ENCODE data around the gene PTGES2. TPM values are rescaled to one million over a fixed set of nuclear protein-coding genes. Genes with fewer than 3 reads are reported as not detected.

PTGES2 gene
- total RNA-seq, 1 donor from 2014 or later: 39.8 TPM

GRCh38 chr9:128099932-128100491 is 27.5 kb downstream of the PTGES2 start:
- H3K27ac Mint-ChIP-seq (ENCODE audit: unreplicated experiment): peak overlapping the region; percentile 99
- H3K4me1 Mint-ChIP-seq (ENCODE audit: unreplicated experiment): peaks cover 25% of the 10 kb centered on the region
- H3K4me3 Mint-ChIP-seq (ENCODE audit: unreplicated experiment): no peak overlapping the region
- no peak for TF ChIP-seq CTCF (IDR thresholded peaks at IDR 0.05; ENCODE audit: unreplicated experiment)
- H3K9me3 Mint-ChIP-seq (ENCODE audit: unreplicated experiment): no peaks in the 10 kb centered on the region
- H3K36me3 Mint-ChIP-seq (ENCODE audit: low read depth, unreplicated experiment): peaks cover 11% of the 10 kb centered on the region
- H3K27me3 Mint-ChIP-seq (ENCODE audit: unreplicated experiment): peaks cover 5% of the 10 kb centered on the region
- DNase-seq (ENCODE audit: low spot score): no peak

GRCh38 chr9:128099231-128099931 is 28.1 kb downstream of the PTGES2 start:
- Mint-ChIP-seq H3K36me3 (ENCODE audit: low read depth, unreplicated experiment) (peaks cover 14% of the 10 kb centered on the region), H3K4me3 (ENCODE audit: unreplicated experiment) (peak overlapping the region; percentile 92), H3K9me3 (ENCODE audit: unreplicated experiment) (no peaks in the 10 kb centered on the region), H3K27me3 (ENCODE audit: unreplicated experiment) (peaks cover 5% of the 10 kb centered on the region), H3K27ac (ENCODE audit: unreplicated experiment) (peak overlapping the region; percentile 99), H3K4me1 (ENCODE audit: unreplicated experiment) (peaks cover 26% of the 10 kb centered on the region)
- DNase-seq (ENCODE audit: low spot score): no peak
- TF ChIP-seq CTCF (IDR thresholded peaks at IDR 0.05; ENCODE audit: unreplicated experiment): no peak

DNA sequence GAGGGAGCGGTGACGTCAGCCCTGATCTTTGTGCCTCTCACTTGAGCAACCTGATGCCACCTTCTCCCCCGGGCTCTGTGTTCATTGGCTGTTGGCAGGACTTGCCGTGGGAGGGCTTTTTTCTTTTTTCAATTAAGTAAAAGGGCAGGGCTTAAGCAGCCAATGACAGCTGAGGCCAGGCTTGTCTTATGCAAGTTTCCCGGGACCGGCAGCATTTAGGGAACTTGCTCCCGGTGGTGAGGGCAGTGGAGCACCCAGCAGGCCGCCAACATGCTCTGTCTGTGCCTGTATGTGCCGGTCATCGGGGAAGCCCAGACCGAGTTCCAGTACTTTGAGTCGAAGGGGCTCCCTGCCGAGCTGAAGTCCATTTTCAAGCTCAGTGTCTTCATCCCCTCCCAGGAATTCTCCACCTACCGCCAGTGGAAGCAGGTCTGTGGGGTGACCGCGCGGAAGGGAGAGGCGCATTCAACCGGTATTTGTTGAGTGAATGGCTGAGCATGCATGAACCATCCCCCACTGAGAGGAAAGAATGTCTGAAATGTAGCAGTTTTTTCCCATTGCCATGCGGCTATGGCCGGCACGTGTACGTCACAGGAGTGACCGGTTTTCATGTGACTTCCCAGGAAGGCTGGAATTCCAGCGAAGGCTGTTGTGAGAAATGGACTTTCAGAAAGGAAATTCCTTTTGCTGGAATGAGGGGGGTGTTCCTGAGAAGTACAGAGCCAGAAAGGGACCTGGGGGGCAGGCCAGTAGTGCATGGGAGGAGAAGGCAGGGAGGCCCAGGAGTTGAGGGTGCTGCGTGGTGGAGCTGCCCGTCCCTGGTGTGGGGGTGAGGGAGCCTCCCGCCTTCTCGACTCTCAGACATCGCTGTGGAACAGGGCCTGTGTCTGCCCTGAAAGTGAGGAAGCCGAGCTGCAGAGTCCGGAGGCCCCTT is 29.0 kb downstream of the PTGES2 start:
- Mint-ChIP-seq H3K4me3 (ENCODE audit: unreplicated experiment) (peak overlapping the region; percentile 92), H3K27me3 (ENCODE audit: unreplicated experiment) (peaks cover 5% of the 10 kb centered on the region), H3K9me3 (ENCODE audit: unreplicated experiment) (no peaks in the 10 kb centered on the region), H3K27ac (ENCODE audit: unreplicated experiment) (peak overlapping the region; percentile 99), H3K36me3 (ENCODE audit: low read depth, unreplicated experiment) (peaks cover 15% of the 10 kb centered on the region), H3K4me1 (ENCODE audit: unreplicated experiment) (peaks cover 29% of the 10 kb centered on the region)
- peak; percentile 72 for DNase-seq (ENCODE audit: low spot score)
- TF ChIP-seq CTCF (IDR thresholded peaks at IDR 0.05; ENCODE audit: unreplicated experiment): no peak

DNA sequence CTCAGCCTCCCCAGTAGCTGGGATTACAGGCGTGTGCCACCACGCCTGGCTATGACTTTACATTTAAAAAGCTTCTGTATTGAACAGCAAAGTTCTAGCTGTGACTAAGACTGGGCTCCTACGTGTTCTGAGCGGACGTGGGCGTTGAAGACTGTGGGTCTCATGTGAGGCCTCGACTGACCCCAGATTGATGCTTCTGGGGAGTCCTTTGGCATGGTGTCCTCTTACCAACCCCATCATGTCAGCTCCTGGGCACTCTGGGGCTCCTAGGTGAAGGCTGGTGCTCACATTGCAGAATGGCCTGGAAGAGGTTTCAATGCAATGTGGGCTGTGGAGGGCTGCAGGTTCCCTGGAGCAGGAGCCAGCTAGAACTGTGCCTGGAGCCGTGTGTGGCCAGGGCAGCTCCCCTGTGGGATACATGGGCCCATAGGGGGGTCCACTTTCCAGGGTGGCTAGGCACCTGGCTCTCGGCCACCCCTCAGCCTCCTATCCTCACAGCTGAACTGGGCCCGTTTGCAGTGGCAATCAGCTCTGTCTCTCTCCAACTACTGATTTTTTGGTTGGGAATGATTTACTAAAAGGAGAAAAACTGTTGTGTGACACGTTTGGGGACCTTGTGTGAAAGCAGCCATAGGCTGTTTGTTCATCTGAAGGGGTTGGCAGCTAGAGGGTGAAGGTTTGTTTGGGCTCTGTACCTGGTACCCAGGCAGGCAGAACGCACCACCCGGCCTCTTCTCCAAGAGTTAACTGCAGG is 29.8 kb downstream of the PTGES2 start:
- no peak for DNase-seq (ENCODE audit: low spot score)
- peaks cover 5% of the 10 kb centered on the region for H3K27me3 Mint-ChIP-seq (ENCODE audit: unreplicated experiment)
- H3K4me1 Mint-ChIP-seq (ENCODE audit: unreplicated experiment): peaks cover 29% of the 10 kb centered on the region
- peaks cover 13% of the 10 kb centered on the region for H3K36me3 Mint-ChIP-seq (ENCODE audit: low read depth, unreplicated experiment)
- H3K27ac Mint-ChIP-seq (ENCODE audit: unreplicated experiment): peak overlapping the region; percentile 99
- no peaks in the 10 kb centered on the region for H3K9me3 Mint-ChIP-seq (ENCODE audit: unreplicated experiment)
- no peak for TF ChIP-seq CTCF (IDR thresholded peaks at IDR 0.05; ENCODE audit: unreplicated experiment)
- peak overlapping the region; percentile 92 for H3K4me3 Mint-ChIP-seq (ENCODE audit: unreplicated experiment)

All from endothelial cell (in vitro differentiated cells).